ENCODE data around the gene ARPC5. TPM values are rescaled to one million over a fixed set of nuclear protein-coding genes. Genes with fewer than 3 reads are reported as not detected.
"Not testable (repeated sequence)": the region's sequence is repeated elsewhere in the genome, so short reads cannot be mapped to it uniquely, and the experiment has no call there.

The ARPC5 gene
- total RNA-seq, 2 donors from 2014 or later: 79.1 to 80.1 TPM

GRCh38 chr1:183636783-183637182 lies 1.2 kb upstream of the ARPC5 start:
- Mint-ChIP-seq H3K27me3 (ENCODE audit: low read depth) (no peaks in the 10 kb centered on the region), H3K9me3 (no peaks in the 10 kb centered on the region), H3K27ac (peak overlapping the region; percentile 98), H3K4me1 (ENCODE audit: low read depth) (peaks cover 33% of the 10 kb centered on the region), H3K36me3 (ENCODE audit: insufficient read depth in 2 of 2) (peaks cover 7 to 8% of the 10 kb centered on the region in 2 donors), H3K4me3 (peak overlapping the region; percentile 96 to 98)
- DNase-seq: no peak
- ATAC-seq (replicated peaks in 1 of 2): no peak

DNA sequence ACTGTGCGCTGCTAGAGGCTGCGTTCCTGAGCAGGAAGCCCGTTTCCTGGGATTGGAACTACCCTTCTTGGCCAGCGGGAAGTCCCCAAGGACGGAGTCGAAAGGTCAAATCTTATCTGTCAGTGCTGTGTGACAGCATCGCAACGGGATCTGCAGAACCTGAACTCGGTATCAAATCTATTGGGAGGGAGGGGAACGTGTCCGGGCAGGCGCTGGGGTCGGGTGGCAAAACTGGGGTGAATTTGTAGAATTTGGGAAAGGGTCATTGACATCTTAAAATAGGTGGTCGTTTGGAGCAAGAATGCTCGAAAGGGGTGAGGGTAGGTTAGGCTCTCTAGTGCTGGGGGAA lies 725 bp upstream of the ARPC5 start:
- Mint-ChIP-seq H3K36me3 (ENCODE audit: insufficient read depth in 2 of 2) (peaks cover 7 to 8% of the 10 kb centered on the region in 2 donors), H3K4me3 (peak overlapping the region; percentile 96 to 98), H3K4me1 (ENCODE audit: low read depth) (peaks cover 36% of the 10 kb centered on the region), H3K9me3 (no peaks in the 10 kb centered on the region), H3K27ac (peak overlapping the region; percentile 98), H3K27me3 (ENCODE audit: low read depth) (no peaks in the 10 kb centered on the region)
- no peak for DNase-seq
- ATAC-seq (replicated peaks in 1 of 2): no peak

DNA sequence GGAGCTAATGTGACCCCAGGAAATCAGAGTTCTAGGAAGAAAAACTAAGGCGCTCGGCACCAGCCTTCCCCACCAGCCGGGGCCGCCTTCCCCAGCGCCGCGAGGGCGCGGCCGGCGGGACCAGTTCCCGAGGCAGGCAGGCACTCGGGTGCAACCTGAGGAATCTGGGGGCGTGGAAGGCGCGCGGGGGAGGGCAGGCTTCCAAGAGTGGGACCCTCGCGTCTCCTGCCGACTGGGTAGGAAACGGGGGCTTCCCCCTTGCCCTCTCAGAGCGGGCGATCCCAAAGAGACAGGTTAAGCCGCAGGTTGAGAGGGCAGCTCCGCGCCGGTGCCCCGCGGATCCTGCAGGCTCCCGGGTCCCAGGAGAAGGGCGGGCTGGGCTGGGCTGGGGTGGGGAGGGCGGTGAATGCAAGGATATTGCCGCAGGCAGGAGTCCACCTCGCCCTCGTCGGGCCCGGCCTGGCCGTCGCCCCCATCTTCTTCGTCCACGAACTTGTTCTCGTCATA lies 431 bp downstream of the ARPC5 start:
- H3K27me3 Mint-ChIP-seq (ENCODE audit: low read depth): no peaks in the 10 kb centered on the region
- ATAC-seq (replicated peaks in 1 of 2) (peak; percentile 5 to 18), DNase-seq (peak; percentile 21 to 38)

DNA sequence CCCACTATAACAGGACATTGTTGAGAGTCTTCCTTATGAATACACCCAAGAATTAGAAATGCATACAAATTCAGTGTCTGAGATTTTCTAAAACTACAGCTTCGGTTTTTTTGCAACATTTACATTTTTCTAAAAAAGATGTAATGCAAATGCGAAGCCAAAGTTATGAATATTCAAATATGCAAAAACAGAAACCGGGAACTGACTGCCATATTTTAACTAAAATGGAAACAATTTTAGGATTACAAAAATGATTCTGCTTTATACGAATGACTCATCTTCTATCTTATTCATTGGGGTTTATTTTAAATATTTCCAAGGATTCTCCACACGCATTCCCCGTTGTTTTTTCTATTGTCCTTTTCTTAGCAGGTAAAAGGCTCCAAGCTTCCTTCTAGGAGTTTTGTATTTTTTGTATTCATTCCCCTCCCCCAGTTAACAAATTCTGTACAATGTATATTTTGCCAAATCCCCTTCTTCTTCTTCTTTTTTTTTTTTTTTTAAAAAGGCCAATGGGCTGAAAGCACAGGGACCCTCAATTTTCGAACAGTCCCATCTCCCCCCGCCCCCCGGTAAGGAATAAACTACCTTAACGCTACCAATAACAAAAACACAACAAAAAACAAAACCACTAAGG lies 1.0 kb downstream of the ARPC5 start:
- peaks cover 51% of the 10 kb centered on the region for H3K4me1 Mint-ChIP-seq (ENCODE audit: low read depth)
- DNase-seq: no peak

More for the DNA sequence above, 431 bp downstream of the ARPC5 start:
- Mint-ChIP-seq H3K4me3 (peak overlapping the region; percentile 96 to 98), H3K9me3 (no peaks in the 10 kb centered on the region), H3K36me3 (ENCODE audit: insufficient read depth in 2 of 2) (peaks cover 13 to 15% of the 10 kb centered on the region in 2 donors), H3K27ac (peak overlapping the region; percentile 100), H3K4me1 (ENCODE audit: low read depth) (peaks cover 47% of the 10 kb centered on the region)

DNA sequence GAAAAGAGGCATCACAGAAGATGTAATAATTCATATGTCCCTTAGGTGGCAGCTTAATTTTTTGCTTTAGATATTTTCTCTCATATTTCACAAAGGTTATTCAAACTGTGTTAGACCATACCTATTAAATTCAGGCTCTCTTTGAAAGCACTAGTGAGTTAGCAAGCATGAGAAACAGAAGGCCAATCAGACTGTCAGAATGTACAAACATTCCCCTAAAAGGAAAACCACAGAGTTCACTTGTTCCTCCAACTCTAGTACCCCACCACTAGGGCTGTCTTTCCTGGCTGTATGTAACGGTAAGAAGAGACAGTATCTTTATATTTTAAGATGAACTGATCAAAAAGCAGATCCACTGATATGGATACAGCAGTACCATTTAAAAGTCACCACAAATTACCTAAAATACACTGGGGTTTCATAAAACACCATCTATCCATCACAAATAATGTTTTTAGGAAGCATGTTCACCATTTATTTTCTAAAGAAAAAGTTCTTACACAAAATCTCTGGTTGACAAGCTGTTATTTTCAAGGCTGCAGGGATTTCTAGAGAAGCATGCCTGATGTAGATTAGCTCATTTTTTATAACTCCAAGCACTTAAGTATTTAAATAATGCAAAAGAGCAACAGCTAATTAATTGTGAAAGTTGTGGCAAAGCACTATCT lies 1.8 kb downstream of the ARPC5 start:
- no peaks in the 10 kb centered on the region for H3K9me3 Mint-ChIP-seq
- H3K4me3 Mint-ChIP-seq: peak overlapping the region; percentile 96 to 98
- H3K4me1 Mint-ChIP-seq (ENCODE audit: low read depth): peaks cover 58% of the 10 kb centered on the region
- ATAC-seq (replicated peaks in 1 of 2): peak; percentile 12 to 28
- H3K36me3 Mint-ChIP-seq (ENCODE audit: insufficient read depth in 2 of 2): peaks cover 14 to 25% of the 10 kb centered on the region in 2 donors
- H3K27ac Mint-ChIP-seq: peak overlapping the region; percentile 100
- peak in 1 of 2 donors; percentile 30 for DNase-seq
- no peaks in the 10 kb centered on the region for H3K27me3 Mint-ChIP-seq (ENCODE audit: low read depth)

More for the DNA sequence above, 1.0 kb downstream of the ARPC5 start:
- Mint-ChIP-seq H3K4me3 (peak overlapping the region; percentile 96 to 98), H3K36me3 (ENCODE audit: insufficient read depth in 2 of 2) (peaks cover 13 to 19% of the 10 kb centered on the region in 2 donors), H3K27ac (peak overlapping the region; percentile 100), H3K27me3 (ENCODE audit: low read depth) (no peaks in the 10 kb centered on the region), H3K9me3 (no peaks in the 10 kb centered on the region)
- no peak for ATAC-seq (replicated peaks in 1 of 2)

DNA sequence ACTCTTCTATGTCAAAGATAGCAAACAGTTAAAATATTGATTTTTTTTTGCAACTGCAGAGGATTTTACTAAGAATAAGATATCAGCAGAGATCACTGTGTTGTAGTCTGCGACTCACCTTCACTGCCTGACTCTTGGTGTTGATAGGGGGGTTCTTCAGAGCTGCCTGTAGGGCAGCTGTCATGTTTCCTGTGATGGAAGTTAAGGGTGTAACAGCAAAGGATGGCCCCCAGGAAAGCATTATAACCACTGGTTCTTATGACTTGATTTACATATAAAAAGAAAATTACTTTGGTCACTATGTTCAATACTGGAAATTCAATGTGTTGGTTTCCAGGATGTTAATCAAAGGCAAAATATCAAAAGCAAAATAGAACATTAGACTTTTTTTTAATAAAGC lies 2.6 kb downstream of the ARPC5 start:
- Mint-ChIP-seq H3K27me3 (ENCODE audit: low read depth) (no peaks in the 10 kb centered on the region), H3K4me1 (ENCODE audit: low read depth) (peaks cover 65% of the 10 kb centered on the region), H3K9me3 (no peaks in the 10 kb centered on the region), H3K4me3 (peak overlapping the region; percentile 96 to 98), H3K27ac (peak overlapping the region; percentile 75), H3K36me3 (ENCODE audit: insufficient read depth in 2 of 2) (peaks cover 18 to 31% of the 10 kb centered on the region in 2 donors)
- DNase-seq (no peak), ATAC-seq (replicated peaks in 1 of 2) (no peak)

GRCh38 chr1:183632114-183632513 lies 3.5 kb downstream of the ARPC5 start:
- Mint-ChIP-seq H3K27me3 (ENCODE audit: low read depth) (no peaks in the 10 kb centered on the region), H3K4me1 (ENCODE audit: low read depth) (peaks cover 62% of the 10 kb centered on the region), H3K4me3 (peak overlapping the region; percentile 47 to 96), H3K27ac (peak overlapping the region; percentile 39), H3K36me3 (ENCODE audit: insufficient read depth in 2 of 2) (peaks cover 18 to 31% of the 10 kb centered on the region in 2 donors), H3K9me3 (no peaks in the 10 kb centered on the region)
- DNase-seq (no peak), ATAC-seq (replicated peaks in 1 of 2) (no peak)

- Mint-ChIP-seq H3K27me3 (ENCODE audit: low read depth) (no peaks in the 10 kb centered on the region), H3K9me3 (no peaks in the 10 kb centered on the region), H3K27ac (peak overlapping the region; percentile 21), H3K4me3 (peak overlapping the region; percentile 13 to 61), H3K36me3 (ENCODE audit: insufficient read depth in 2 of 2) (peaks cover 16 to 31% of the 10 kb centered on the region in 2 donors), H3K4me1 (ENCODE audit: low read depth) (peaks cover 49% of the 10 kb centered on the region)
- ATAC-seq (replicated peaks in 1 of 2): no peak
- no peak for DNase-seq
Measured at GRCh38 chr1:183630748-183631147, 4.8 kb downstream of the ARPC5 start.

GRCh38 chr1:183628537-183628936 lies 7.0 kb downstream of the ARPC5 start:
- Mint-ChIP-seq H3K36me3 (ENCODE audit: insufficient read depth in 2 of 2) (peaks cover 12 to 27% of the 10 kb centered on the region in 2 donors), H3K9me3 (no peaks in the 10 kb centered on the region), H3K27ac (peak overlapping the region; percentile 51), H3K4me3 (peak overlapping the region in 1 of 2 donors; percentile 36), H3K27me3 (ENCODE audit: low read depth) (no peaks in the 10 kb centered on the region), H3K4me1 (ENCODE audit: low read depth) (peaks cover 48% of the 10 kb centered on the region)
- ATAC-seq (replicated peaks in 1 of 2) (peak; percentile 43 to 54), DNase-seq (no peak)

DNA sequence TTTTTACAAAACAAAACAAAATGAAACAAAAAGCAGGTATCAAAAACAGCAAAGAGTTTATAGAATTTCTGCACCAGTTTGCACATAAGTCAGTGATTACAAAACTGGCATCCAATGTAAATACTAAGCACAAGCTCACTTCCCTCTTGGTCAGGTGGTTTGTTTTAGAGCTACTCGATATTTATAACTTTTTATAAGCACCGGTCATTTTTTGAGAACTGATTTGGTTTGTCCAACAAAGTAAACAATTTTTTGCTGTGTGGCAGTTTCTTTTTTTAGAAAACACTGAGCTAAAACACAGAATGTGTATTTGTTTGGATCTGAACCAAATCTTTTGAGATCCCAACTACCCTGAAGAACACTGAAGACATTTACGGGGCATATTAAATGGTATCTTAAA lies 9.3 kb downstream of the ARPC5 start:
- H3K4me3 Mint-ChIP-seq; H3K9me3 Mint-ChIP-seq; ATAC-seq (replicated peaks in 1 of 2); DNase-seq; H3K27me3 Mint-ChIP-seq (ENCODE audit: low read depth): not testable (repeated sequence)
- Mint-ChIP-seq H3K36me3 (ENCODE audit: insufficient read depth in 2 of 2) (peaks cover 12 to 29% of the 10 kb centered on the region in 2 donors), H3K27ac (peak overlapping the region; percentile 34), H3K4me1 (ENCODE audit: low read depth) (peaks cover 40% of the 10 kb centered on the region)

GRCh38 chr1:183622884-183623785 lies 12.4 kb downstream of the ARPC5 start:
- Mint-ChIP-seq H3K27ac (peak overlapping the region; percentile 6), H3K27me3 (ENCODE audit: low read depth) (no peaks in the 10 kb centered on the region), H3K36me3 (ENCODE audit: insufficient read depth in 2 of 2) (peaks cover 1 to 6% of the 10 kb centered on the region in 2 donors), H3K4me3 (no peak overlapping the region), H3K9me3 (no peaks in the 10 kb centered on the region), H3K4me1 (ENCODE audit: low read depth) (peaks cover 12% of the 10 kb centered on the region)
- DNase-seq (peak; percentile 40 to 53), ATAC-seq (replicated peaks in 1 of 2) (peak; percentile 88 to 90)

DNA sequence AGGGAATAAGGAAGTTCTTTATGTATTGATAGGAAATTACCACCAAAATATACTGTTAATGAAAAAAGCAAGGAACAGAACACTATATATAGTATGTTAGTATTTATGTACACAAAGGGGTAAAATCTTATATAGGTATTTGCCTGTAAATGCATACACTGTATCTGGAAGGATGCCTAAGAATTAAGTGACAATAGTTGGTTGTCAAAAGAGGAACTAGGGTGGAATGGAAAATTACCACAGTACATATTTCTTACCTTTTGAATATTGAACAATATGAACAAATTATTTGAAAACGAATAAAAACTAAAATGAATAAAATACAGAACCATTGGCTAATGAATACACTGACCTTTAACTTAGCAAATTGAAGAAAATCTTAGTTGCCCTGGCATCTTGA lies 13.6 kb downstream of the ARPC5 start:
- Mint-ChIP-seq H3K4me3 (no peak overlapping the region), H3K27me3 (ENCODE audit: low read depth) (no peaks in the 10 kb centered on the region), H3K27ac (peak overlapping the region; percentile 46), H3K4me1 (ENCODE audit: low read depth) (peaks cover 12% of the 10 kb centered on the region), H3K9me3 (no peaks in the 10 kb centered on the region), H3K36me3 (ENCODE audit: insufficient read depth in 2 of 2) (peaks cover 1 to 6% of the 10 kb centered on the region in 2 donors)
- DNase-seq (no peak), ATAC-seq (replicated peaks in 1 of 2) (no peak)

Data from activated T-cell treated with anti-CD3 and anti-CD28 coated beads, Interleukin-2, amount 50 U/mL, for 72 hours (primary cell).